Measurements from ENCODE around the gene NOD1.

DNA sequence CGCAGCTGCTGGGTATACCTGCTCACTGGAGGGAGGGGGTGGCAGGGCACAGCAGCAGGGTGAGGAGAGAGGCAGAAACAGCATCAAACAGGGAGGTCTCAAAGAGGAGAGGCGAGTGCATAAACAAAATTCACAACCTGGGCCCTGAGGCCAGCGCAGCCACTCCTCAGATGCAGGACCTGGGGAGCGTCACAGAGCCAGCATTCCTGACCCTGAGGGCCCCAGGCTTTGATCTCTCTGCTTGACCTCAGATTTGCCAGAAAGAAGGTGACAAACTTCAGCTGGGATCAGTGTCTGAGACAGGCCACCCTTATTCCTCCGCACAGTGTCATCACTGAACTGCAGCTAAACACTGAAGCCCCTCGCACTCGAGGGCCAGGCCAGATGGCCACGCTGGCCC, 25.6 kb downstream of the NOD1 start:
- no peak for TF ChIP-seq POLR2AphosphoS5 (IDR thresholded peaks at IDR 0.05; ENCODE audit: low read depth)
- TF ChIP-seq, protein P1, sequence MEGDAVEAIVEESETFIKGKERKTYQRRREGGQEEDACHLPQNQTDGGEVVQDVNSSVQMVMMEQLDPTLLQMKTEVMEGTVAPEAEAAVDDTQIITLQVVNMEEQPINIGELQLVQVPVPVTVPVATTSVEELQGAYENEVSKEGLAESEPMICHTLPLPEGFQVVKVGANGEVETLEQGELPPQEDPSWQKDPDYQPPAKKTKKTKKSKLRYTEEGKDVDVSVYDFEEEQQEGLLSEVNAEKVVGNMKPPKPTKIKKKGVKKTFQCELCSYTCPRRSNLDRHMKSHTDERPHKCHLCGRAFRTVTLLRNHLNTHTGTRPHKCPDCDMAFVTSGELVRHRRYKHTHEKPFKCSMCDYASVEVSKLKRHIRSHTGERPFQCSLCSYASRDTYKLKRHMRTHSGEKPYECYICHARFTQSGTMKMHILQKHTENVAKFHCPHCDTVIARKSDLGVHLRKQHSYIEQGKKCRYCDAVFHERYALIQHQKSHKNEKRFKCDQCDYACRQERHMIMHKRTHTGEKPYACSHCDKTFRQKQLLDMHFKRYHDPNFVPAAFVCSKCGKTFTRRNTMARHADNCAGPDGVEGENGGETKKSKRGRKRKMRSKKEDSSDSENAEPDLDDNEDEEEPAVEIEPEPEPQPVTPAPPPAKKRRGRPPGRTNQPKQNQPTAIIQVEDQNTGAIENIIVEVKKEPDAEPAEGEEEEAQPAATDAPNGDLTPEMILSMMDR (IDR thresholded peaks at IDR 0.05; ENCODE audit: insufficient read depth, low read length) = no peak
